Limb (tissue), 2 donors: ENCODE data around the gene TTC29.
"Not testable (repeated sequence)": the region's sequence is repeated elsewhere in the genome, so short reads cannot be mapped to it uniquely, and the experiment has no call there.

ENCODE experiments used
- DNase-seq, 2 donors: peaks; one replicate each; pipeline ENCODE4 v3.0.0-alpha.2; 2016; ENCODE audit errors: extremely low spot score in 2 of 2

TTC29 gene

GRCh38 chr4:146699910-146700309 is 245.8 kb downstream of the TTC29 start:
- DNase-seq = no peak

GRCh38 chr4:146674829-146675570 is 270.7 kb downstream of the TTC29 start:
- DNase-seq = no peak

- not testable (repeated sequence) for DNase-seq
Measured at GRCh38 chr4:146663968-146664311, 281.7 kb downstream of the TTC29 start.

GRCh38 chr4:146661367-146661766 is 284.3 kb downstream of the TTC29 start:
- no peak for DNase-seq
